Pancreas (tissue), 10 donors: Measurements from ENCODE around the gene ABHD13. TPM values are rescaled to one million over a fixed set of nuclear protein-coding genes. Genes with fewer than 3 reads are reported as not detected.

ENCODE experiments used
- ATAC-seq, 4 donors: fragments of 200-7000 bp; cut with Tn5 transposase; one replicate each; pipeline versions ENCODE4 v1.8.0 to v1.9.1; 2020; ENCODE audit warnings: mild to moderate bottlenecking in 4 of 4, moderate library complexity in 4 of 4
- DNase-seq, 6 donors: peaks; one replicate each; pipeline ENCODE4 v3.0.0-alpha.2; 2020
- FAIRE-seq: peaks from 2 replicates; lab custom pipeline; 2012; peaks lifted over from hg19 to GRCh38; lab: Jason Lieb, UNC
- H3K27ac ChIP-seq, 4 donors: fragments of 200-600 bp; sonication (generic); 1 replicate in 3 of 4; 2 replicates in 1 of 4; pipeline versions ENCODE4 v1.5.0 to v1.8.0; 2020
- H3K27me3 ChIP-seq, 4 donors: fragments of 200-600 bp; one replicate each; pipeline ENCODE4 v1.8.0; 2021
- H3K36me3 ChIP-seq, 3 donors: fragments of 200-600 bp; sonication (generic) in 1 of 3; one replicate each; pipeline versions ENCODE4 v1.5.0 to v1.8.0; 2020 to 2021
- H3K4me1 ChIP-seq, 3 donors: fragments of 200-600 bp; one replicate each; pipeline ENCODE4 v1.8.0; 2021
- H3K4me3 ChIP-seq, 4 donors: fragments of 200-600 bp; sonication (generic) in 2 of 4; one replicate each; pipeline versions ENCODE4 v1.5.0 to v1.8.0; 2020 to 2021
- H3K9me3 ChIP-seq, 4 donors: fragments of 200-600 bp; one replicate each; pipeline ENCODE4 v1.8.0; 2021
- CTCF ChIP-seq, 4 donors: fragments of 200-600 bp; sonication (generic) in 3 of 4; IDR thresholded peaks; one replicate each; pipeline versions ENCODE4 v1.5.0 to v1.8.0; 2021; ENCODE audit warnings: antibody characterized with exemption in 4 of 4
- WGBS, 2 donors: extraction: QIAGEN DNeasy Blood & Tissue Kit; methylation state at CpG; one replicate each; pipeline ENCODE4 v1.1.7; 2013; 5-methylcytosine and 5-hydroxymethylcytosine counted together
- intact Hi-C, 3 donors: fragments of 100-400 bp; cut with DNase I; formaldehyde crosslinking; loops; one replicate each; pipeline versions ENCODE4 v1.11.1 to v1.14.2; 2022
- polyA plus RNA-seq, 2 donors: library from polyadenylated mRNA; stranded (reverse); fragments of 200-250 nt; gene quantifications; one replicate each; pipeline ENCODE4 v1.2.3, GENCODE V29; 2013
- total RNA-seq, 6 donors: library from RNA; stranded (reverse); fragmentation: NEBNext Ultra II Directional in 4 of 6; extraction: Animal tissue kit (Norgen Biotek cat#: 25700) in 4 of 6; gene quantifications; one replicate each; pipeline versions ENCODE4 v1.2.1 to v1.2.4, GENCODE V29; 2021 to 2023
- donor health status: healthy with polysubstance abuse.
- donor health status: DM: no; HTN: no; CAD: no; lungs with moderate emphysema.
- donor health status: DM: no; HTN: no; CAD: no.
- donor health status: control.
- donor health status: control.
- donor health status: Bipolar disorder and iron deficiency.
- donor health status: DM: yes; HTN: yes; CAD: no.
- donor health status: DM: no; HTN: no; CAD: no.
- donor health status: DM: no; HTN: no; CAD: no.
- donor health status: DM: yes; HTN: yes; CAD: no.

The ABHD13 gene
- total and polyA plus RNA-seq, 8 donors, result 1.5 to 5.2 (median 3.0) TPM

GRCh38 chr13:108227651-108228272 lies 9.6 kb downstream of the ABHD13 start:
- peak; percentile 25 to 80 (median 70) for ATAC-seq
- Histone ChIP-seq H3K9me3 (no peaks in the 10 kb centered on the region), H3K36me3 (no peaks in the 10 kb centered on the region), H3K27me3 (no peaks in the 10 kb centered on the region), H3K27ac (no peak overlapping the region), H3K4me1 (peaks cover 14 to 38% (median 24%) of the 10 kb centered on the region in 3 donors), H3K4me3 (no peak overlapping the region)
- intact Hi-C loops, result no loop called here
- 60 to 71% methylated on average over 1 of the region's 1 CpG for WGBS, 2 donors
- no peak for DNase-seq
- peak; percentile 47 to 71 (median 56) for TF ChIP-seq CTCF (IDR thresholded peaks at IDR 0.05)
- peak; percentile 98 for FAIRE-seq

- ATAC-seq (no peak), FAIRE-seq (peak; percentile 76)
- intact Hi-C loops, result no loop called here
Observed at GRCh38 chr13:108230377-108230776, 12.2 kb downstream of the ABHD13 start.

GRCh38 chr13:108249150-108249549 lies 31.0 kb downstream of the ABHD13 start:
- intact Hi-C loops, result no loop called here
- no peaks in the 10 kb centered on the region for H3K27me3 ChIP-seq
- H3K4me1 ChIP-seq, result no peaks in the 10 kb centered on the region
- no peak for FAIRE-seq
- no peak overlapping the region for H3K27ac ChIP-seq
- 70 to 73% methylated on average over 4 of the region's 4 CpGs for WGBS, 2 donors
- no peak overlapping the region for H3K4me3 ChIP-seq
- H3K36me3 ChIP-seq, result no peaks in the 10 kb centered on the region
- no peaks in the 10 kb centered on the region for H3K9me3 ChIP-seq
- TF ChIP-seq CTCF (IDR thresholded peaks at IDR 0.05), result no peak
- no peak for DNase-seq
- ATAC-seq, result no peak

More at GRCh38 chr13:108230377-108230776, 12.2 kb downstream of the ABHD13 start:
- no peaks in the 10 kb centered on the region for H3K9me3 ChIP-seq
- H3K27me3 ChIP-seq, result no peaks in the 10 kb centered on the region
- no peak for DNase-seq
- no peak for TF ChIP-seq CTCF (IDR thresholded peaks at IDR 0.05)
- H3K36me3 ChIP-seq, result no peaks in the 10 kb centered on the region
- peaks cover 14 to 38% (median 17%) of the 10 kb centered on the region in 3 donors for H3K4me1 ChIP-seq
- no peak overlapping the region for H3K4me3 ChIP-seq
- H3K27ac ChIP-seq, result no peak overlapping the region

GRCh38 chr13:108257248-108257647 lies 39.1 kb downstream of the ABHD13 start:
- DNase-seq (no peak), FAIRE-seq (no peak), ATAC-seq (no peak)
- Histone ChIP-seq H3K9me3 (no peaks in the 10 kb centered on the region), H3K36me3 (no peaks in the 10 kb centered on the region), H3K4me3 (no peak overlapping the region), H3K4me1 (peaks cover 0 to 4% (median 0%) of the 10 kb centered on the region in 3 donors), H3K27me3 (no peaks in the 10 kb centered on the region), H3K27ac (no peak overlapping the region)
- no peak for TF ChIP-seq CTCF (IDR thresholded peaks at IDR 0.05)
- WGBS, 2 donors, result 32 to 34% methylated on average over 2 of the region's 2 CpGs
- intact Hi-C loops, result no loop called here

- Histone ChIP-seq H3K4me1 (peaks cover 0 to under 1% (median 0%) of the 10 kb centered on the region in 3 donors), H3K27ac (no peak overlapping the region), H3K4me3 (no peak overlapping the region), H3K27me3 (no peaks in the 10 kb centered on the region), H3K36me3 (no peaks in the 10 kb centered on the region), H3K9me3 (no peaks in the 10 kb centered on the region)
- no peak for ATAC-seq
- no peak for DNase-seq
- FAIRE-seq, result no peak
- intact Hi-C loops, result no loop called here
- WGBS, 2 donors, result 96 to 98% methylated on average over 9 of the region's 9 CpGs
- TF ChIP-seq CTCF (IDR thresholded peaks at IDR 0.05), result no peak
Observed at GRCh38 chr13:108263621-108264355, 45.6 kb downstream of the ABHD13 start.
